ENCODE results near the gene ADCY6.

ADCY6 gene

DNA sequence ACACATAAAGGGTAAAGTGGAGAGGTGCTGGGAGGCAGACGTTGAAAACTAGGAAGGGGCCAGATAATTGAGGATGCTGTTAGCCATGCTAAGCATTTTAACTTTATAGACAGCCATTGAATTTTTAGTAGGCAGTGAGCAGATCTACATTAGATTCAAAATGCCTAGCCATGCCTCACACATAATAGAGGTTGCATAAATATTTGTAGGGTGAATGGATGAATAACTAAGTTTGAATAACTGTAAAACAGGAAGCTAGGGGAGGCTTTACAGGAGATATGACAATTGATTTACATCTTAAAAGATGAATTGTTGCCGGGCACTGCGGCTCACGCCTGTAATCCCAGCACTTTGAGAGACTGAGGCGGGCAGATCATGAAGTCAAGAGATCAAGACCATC lies 60.1 kb downstream of the ADCY6 start:
- TF ChIP-seq, protein P1, sequence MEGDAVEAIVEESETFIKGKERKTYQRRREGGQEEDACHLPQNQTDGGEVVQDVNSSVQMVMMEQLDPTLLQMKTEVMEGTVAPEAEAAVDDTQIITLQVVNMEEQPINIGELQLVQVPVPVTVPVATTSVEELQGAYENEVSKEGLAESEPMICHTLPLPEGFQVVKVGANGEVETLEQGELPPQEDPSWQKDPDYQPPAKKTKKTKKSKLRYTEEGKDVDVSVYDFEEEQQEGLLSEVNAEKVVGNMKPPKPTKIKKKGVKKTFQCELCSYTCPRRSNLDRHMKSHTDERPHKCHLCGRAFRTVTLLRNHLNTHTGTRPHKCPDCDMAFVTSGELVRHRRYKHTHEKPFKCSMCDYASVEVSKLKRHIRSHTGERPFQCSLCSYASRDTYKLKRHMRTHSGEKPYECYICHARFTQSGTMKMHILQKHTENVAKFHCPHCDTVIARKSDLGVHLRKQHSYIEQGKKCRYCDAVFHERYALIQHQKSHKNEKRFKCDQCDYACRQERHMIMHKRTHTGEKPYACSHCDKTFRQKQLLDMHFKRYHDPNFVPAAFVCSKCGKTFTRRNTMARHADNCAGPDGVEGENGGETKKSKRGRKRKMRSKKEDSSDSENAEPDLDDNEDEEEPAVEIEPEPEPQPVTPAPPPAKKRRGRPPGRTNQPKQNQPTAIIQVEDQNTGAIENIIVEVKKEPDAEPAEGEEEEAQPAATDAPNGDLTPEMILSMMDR (IDR thresholded peaks at IDR 0.05), result no peak

DNA sequence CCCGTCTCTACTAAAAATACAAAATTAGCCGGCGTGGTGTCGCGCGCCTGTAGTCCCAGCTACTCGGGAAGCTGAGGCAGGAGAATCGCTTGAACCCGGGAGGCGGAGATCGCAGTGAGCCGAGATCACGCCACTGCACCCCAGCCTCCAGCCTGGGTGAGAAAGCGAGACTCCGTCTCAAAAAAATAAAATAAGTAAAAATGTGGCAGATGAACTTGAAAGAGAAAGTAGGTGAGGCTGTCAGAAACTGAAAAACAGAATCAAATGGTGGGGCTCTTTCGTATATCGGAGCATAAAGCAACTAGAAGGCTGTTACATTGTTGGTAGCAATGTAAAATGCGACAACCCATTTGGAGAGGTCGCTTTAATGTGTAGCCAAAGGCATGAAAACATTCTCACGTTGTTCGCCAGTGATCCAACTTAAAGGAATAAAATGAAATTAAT lies 71.6 kb downstream of the ADCY6 start:
- TF ChIP-seq, protein P1 (IDR thresholded peaks at IDR 0.05), result no peak

DNA sequence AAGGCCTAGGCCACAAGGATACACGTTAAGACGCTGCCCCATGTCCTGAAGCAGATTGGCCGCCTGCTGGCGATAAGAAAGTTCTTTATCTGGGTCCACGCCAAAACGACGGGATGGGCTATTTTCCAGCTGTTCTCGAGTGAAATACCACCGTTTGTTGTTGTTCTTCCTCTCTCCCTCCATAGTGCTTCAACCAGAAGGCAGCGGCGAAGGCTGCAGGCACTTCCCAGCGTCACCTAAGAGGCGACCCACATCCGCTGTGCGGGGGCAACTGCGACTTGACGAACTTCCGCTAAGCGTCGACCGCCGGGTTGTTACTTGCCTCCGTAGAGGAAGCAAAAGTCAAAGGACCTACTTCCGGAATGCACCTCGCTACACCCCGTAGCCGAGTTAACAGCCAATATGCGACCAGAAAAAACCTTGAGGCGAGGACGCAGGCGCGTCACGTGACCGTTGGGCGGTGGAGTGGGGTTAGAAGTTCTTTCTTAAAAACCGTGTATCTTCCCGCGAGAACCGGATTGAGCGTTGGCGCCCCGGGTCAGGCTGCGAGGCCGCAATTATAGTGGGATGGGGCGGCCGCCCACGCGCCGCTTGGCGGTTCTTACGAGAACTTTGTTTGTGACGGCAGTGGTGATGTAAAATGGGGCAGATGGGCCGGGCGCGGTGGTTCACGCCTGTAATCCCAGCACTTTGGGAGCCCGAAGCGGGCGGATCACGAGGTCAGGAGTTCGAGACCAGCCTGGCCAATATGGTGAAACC lies 72.2 kb downstream of the ADCY6 start, which contains the start of gene CCNT1:
CCNT1 (minus strand) TSS at position 215 of the 759 bp plus-strand sequence; CDS start at position 183, 32 bp downstream.
- TF ChIP-seq, protein P1 (IDR thresholded peaks at IDR 0.05), result 0 out of 2 replicates have a peak, but pooled peaks have one; percentile 6

Measured in LNCAP (cell line).